ENCODE measurements around the gene HES5. TPM values are rescaled to one million over a fixed set of nuclear protein-coding genes. Genes with fewer than 3 reads are reported as not detected.

Gene HES5
- total and polyA plus RNA-seq, 2 of the 13 experiments (the other 11 are each of a cell fraction or from before 2014, with no cell fraction given), result not detected

GRCh38 chr1:2540816-2541492, 10.9 kb upstream of the HES5 start:
- H3K36me3 ChIP-seq (replicated peaks in 1 of 2; ENCODE audit: control insufficient read depth in 1 of 2, insufficient read depth in 2 of 2, low read length in 2 of 2), result no peaks in the 10 kb centered on the region
- ChIA-PET POLR2A (no interaction called here), CTCF (ENCODE audit: low intra/inter-chr PET ratio, low total read pairs) (no interaction called here)
- no peak overlapping the region for H3K4me2 ChIP-seq (ENCODE audit: low read depth, low read length)
- H2AFZ ChIP-seq (ENCODE audit: low read length), result no peak overlapping the region
- no peaks in the 10 kb centered on the region for H3K79me2 ChIP-seq (ENCODE audit: insufficient read depth, low read length)
- no peaks in the 10 kb centered on the region for H3K9me3 ChIP-seq (ENCODE audit: low read length)
- no peak overlapping the region for H3K27ac ChIP-seq (ENCODE audit: extremely low read length, insufficient read depth, low read length)
- DNase-seq (ENCODE audit: low spot score), result no peak
- H3K4me3 ChIP-seq (replicated peaks in 1 of 3; ENCODE audit: insufficient read depth in 1 of 3, low read depth in 2 of 3, low read length in 3 of 3), result no peak overlapping the region
- 72% methylated on average over 15 of the region's 39 CpGs for WGBS (ENCODE audit: low lambda C conversion rate)
- intact Hi-C loops (cut with micrococcal nuclease; ENCODE audit: unreplicated experiment) (no loop called here), in situ Hi-C loops (cut with HindIII; ENCODE audit: extremely low pct_ligation_motif_present, low pct_unique_long_range_greater_than_20kb) (no loop called here)
- no peak for ATAC-seq
- H3K9ac ChIP-seq (ENCODE audit: insufficient read depth, low read depth, low read length), result no peak overlapping the region
- no peaks in the 10 kb centered on the region for H4K20me1 ChIP-seq (ENCODE audit: insufficient read depth, low read length)
- no TSS peak for BruUV-seq (replicated peaks)
- FAIRE-seq, result no peak
- peaks cover 6 to 15% of the 10 kb centered on the region in 2 experiments; a peak in 3 of 5 replicates for H3K27me3 ChIP-seq (ENCODE audit: control insufficient read depth in 1 of 2, insufficient read depth in 2 of 2, low read length in 2 of 2)
- TF ChIP-seq MBD4 (IDR thresholded peaks at IDR 0.05; ENCODE audit: borderline replicate concordance, low read length) (no peak), REPIN1 (CRISPR knock-in tag; IDR thresholded peaks at IDR 0.05; ENCODE audit: borderline replicate concordance, low read depth) (no peak), NR2C2 (CRISPR knock-in tag; IDR thresholded peaks at IDR 0.05; ENCODE audit: borderline replicate concordance) (no peak), BCL3 (CRISPR knock-in tag; IDR thresholded peaks at IDR 0.05) (no peak)
- peaks cover 44% of the 10 kb centered on the region for H3K4me1 ChIP-seq (ENCODE audit: insufficient read depth, low read length)

GRCh38 chr1:2539312-2539907, 9.3 kb upstream of the HES5 start:
- in situ Hi-C loops (cut with HindIII; ENCODE audit: extremely low pct_ligation_motif_present, low pct_unique_long_range_greater_than_20kb) (no loop called here), intact Hi-C loops (cut with micrococcal nuclease; ENCODE audit: unreplicated experiment) (no loop called here)
- no peak for DNase-seq (ENCODE audit: low spot score)
- Histone ChIP-seq H3K27me3 (ENCODE audit: control insufficient read depth in 1 of 2, insufficient read depth in 2 of 2, low read length in 2 of 2) (peaks cover 10 to 31% of the 10 kb centered on the region in 2 experiments; a peak in 4 of 5 replicates), H4K20me1 (ENCODE audit: insufficient read depth, low read length) (no peaks in the 10 kb centered on the region), H3K4me2 (ENCODE audit: low read depth, low read length) (no peak overlapping the region), H3K9me3 (ENCODE audit: low read length) (no peaks in the 10 kb centered on the region), H3K4me3 (replicated peaks in 1 of 3; ENCODE audit: insufficient read depth in 1 of 3, low read depth in 2 of 3, low read length in 3 of 3) (no peak overlapping the region), H3K9ac (ENCODE audit: insufficient read depth, low read depth, low read length) (no peak overlapping the region), H3K79me2 (ENCODE audit: insufficient read depth, low read length) (no peaks in the 10 kb centered on the region), H3K4me1 (ENCODE audit: insufficient read depth, low read length) (peaks cover 34% of the 10 kb centered on the region), H3K36me3 (replicated peaks in 1 of 2; ENCODE audit: control insufficient read depth in 1 of 2, insufficient read depth in 2 of 2, low read length in 2 of 2) (no peaks in the 10 kb centered on the region), H2AFZ (ENCODE audit: low read length) (no peak overlapping the region), H3K27ac (ENCODE audit: extremely low read length, insufficient read depth, low read length) (no peak overlapping the region)
- peak; percentile 61 for ATAC-seq
- 40% methylated on average over 6 of the region's 12 CpGs for WGBS (ENCODE audit: low lambda C conversion rate)
- FAIRE-seq, result no peak
- BruUV-seq (replicated peaks), result no TSS peak
- POLR2A ChIA-PET, result interaction anchor here (1.1 kb wide), 1 partner anchor 13 kb away, joined by 4 read pairs; the partner anchor contains the start of gene PANK4
- CTCF ChIA-PET (ENCODE audit: low intra/inter-chr PET ratio, low total read pairs), result interaction anchor here (1.3 kb wide), 1 partner anchor 9 kb away, joined by 3 read pairs; no protein-coding TSS in a partner anchor
- TF ChIP-seq TMF1 (CRISPR knock-in tag; IDR thresholded peaks at IDR 0.05; ENCODE audit: low read depth) (no peak), SMC3 (IDR thresholded peaks at IDR 0.05; ENCODE audit: low read length) (0 out of 2 replicates have a peak, but pooled peaks have one; percentile 12), HBP1 (CRISPR knock-in tag; IDR thresholded peaks at IDR 0.05; ENCODE audit: low read depth) (no peak), ZBTB34 (CRISPR knock-in tag; IDR thresholded peaks at IDR 0.05) (no peak), ZUFSP (CRISPR knock-in tag; IDR thresholded peaks at IDR 0.05; ENCODE audit: borderline replicate concordance) (no peak), PHF5A (CRISPR knock-in tag; IDR thresholded peaks at IDR 0.05; ENCODE audit: low read depth, unreplicated experiment) (no peak), ZNF282 (IDR thresholded peaks at IDR 0.05; ENCODE audit: partially characterized antibody) (no peak)

Data from HepG2 (cell line).